Measurements from ENCODE around the gene NT5C1B.

NT5C1B gene

DNA sequence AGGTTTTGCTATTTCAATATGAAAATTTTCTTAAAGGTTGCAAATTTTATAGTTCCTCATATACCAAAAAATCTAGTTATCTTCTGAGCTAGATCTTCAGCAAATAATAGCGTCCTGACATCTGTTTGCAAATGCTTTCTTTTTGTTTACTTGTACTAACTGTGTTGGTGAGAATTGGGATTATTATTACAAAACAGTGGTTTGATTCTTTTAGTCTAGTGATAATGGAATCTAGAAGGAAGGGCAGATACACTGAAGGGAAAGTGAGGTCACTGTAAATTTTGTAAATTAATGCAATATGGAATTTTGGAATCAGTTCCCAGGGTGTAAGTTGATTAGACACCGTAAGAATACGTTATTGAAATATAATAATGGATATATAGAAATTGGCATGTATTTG lies 36.2 kb upstream of the NT5C1B start:
- TF ChIP-seq EZH2phosphoT487 (IDR thresholded peaks at IDR 0.05; ENCODE audit: low read length) = no peak
- TF ChIP-seq, protein P1, sequence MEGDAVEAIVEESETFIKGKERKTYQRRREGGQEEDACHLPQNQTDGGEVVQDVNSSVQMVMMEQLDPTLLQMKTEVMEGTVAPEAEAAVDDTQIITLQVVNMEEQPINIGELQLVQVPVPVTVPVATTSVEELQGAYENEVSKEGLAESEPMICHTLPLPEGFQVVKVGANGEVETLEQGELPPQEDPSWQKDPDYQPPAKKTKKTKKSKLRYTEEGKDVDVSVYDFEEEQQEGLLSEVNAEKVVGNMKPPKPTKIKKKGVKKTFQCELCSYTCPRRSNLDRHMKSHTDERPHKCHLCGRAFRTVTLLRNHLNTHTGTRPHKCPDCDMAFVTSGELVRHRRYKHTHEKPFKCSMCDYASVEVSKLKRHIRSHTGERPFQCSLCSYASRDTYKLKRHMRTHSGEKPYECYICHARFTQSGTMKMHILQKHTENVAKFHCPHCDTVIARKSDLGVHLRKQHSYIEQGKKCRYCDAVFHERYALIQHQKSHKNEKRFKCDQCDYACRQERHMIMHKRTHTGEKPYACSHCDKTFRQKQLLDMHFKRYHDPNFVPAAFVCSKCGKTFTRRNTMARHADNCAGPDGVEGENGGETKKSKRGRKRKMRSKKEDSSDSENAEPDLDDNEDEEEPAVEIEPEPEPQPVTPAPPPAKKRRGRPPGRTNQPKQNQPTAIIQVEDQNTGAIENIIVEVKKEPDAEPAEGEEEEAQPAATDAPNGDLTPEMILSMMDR (IDR thresholded peaks at IDR 0.05; ENCODE audit: low read length) = no peak
- no peak for TF ChIP-seq EZH2 (optimal IDR thresholded peaks at IDR 0.05; ENCODE audit: low read depth, low read length)
- H3K4me2 ChIP-seq (ENCODE audit: low read depth, low read length) = no peak overlapping the region
- H2AFZ ChIP-seq (ENCODE audit: low read length) = no peak overlapping the region
- DNase-seq = no peak
- no peaks in the 10 kb centered on the region for H3K27me3 ChIP-seq (replicated peaks; ENCODE audit: insufficient read depth, low read length)
- no peaks in the 10 kb centered on the region for H3K9me3 ChIP-seq (replicated peaks; ENCODE audit: insufficient read depth, low read length)
- no peaks in the 10 kb centered on the region for H3K9me2 ChIP-seq (replicated peaks; ENCODE audit: insufficient read depth, low read length)
- H3K36me3 ChIP-seq (replicated peaks; ENCODE audit: insufficient read depth, low read length) = no peaks in the 10 kb centered on the region
- no peaks in the 10 kb centered on the region for H4K20me1 ChIP-seq (ENCODE audit: insufficient read depth, low read length)
- H3K27ac ChIP-seq (ENCODE audit: low read length) = no peak overlapping the region
- H3K9ac ChIP-seq (ENCODE audit: low read length) = no peak overlapping the region
- no peaks in the 10 kb centered on the region for H3K4me1 ChIP-seq (ENCODE audit: low read length)
- H3K4me3 ChIP-seq (ENCODE audit: low read length) = no peak overlapping the region
- no peaks in the 10 kb centered on the region for H3K79me2 ChIP-seq (ENCODE audit: low read length)
- no peaks in the 10 kb centered on the region for H3F3A ChIP-seq (ENCODE audit: insufficient read depth, low read length)

DNA sequence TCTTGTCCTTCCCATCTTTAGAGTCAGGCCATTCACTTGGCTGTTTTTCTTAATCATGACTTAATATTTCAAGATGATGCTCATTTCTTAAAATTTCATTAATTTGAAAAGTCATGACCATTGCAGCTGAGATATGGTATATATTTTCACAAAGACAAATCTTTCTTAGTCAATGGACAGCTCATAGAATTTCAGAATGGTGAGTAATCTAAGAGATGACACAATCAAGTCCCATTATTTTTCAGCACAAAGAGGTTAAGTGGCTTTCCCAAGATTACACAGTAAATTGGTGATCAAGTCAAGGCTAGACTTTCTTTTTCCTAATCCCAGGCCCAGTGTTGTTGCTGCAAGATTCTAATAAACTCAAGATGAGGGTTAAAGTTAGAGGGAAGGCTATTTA lies 34.4 kb upstream of the NT5C1B start:
- H3K9ac ChIP-seq (ENCODE audit: low read length) = no peak overlapping the region
- no peak overlapping the region for H3K4me2 ChIP-seq (ENCODE audit: low read depth, low read length)
- H3K27ac ChIP-seq (ENCODE audit: low read length) = no peak overlapping the region
- no peak overlapping the region for H3K4me3 ChIP-seq (ENCODE audit: low read length)
- H3K36me3 ChIP-seq (replicated peaks; ENCODE audit: insufficient read depth, low read length) = no peaks in the 10 kb centered on the region
- no peaks in the 10 kb centered on the region for H3F3A ChIP-seq (ENCODE audit: insufficient read depth, low read length)
- no peaks in the 10 kb centered on the region for H4K20me1 ChIP-seq (ENCODE audit: insufficient read depth, low read length)
- no peaks in the 10 kb centered on the region for H3K9me3 ChIP-seq (replicated peaks; ENCODE audit: insufficient read depth, low read length)
- no peaks in the 10 kb centered on the region for H3K9me2 ChIP-seq (replicated peaks; ENCODE audit: insufficient read depth, low read length)
- TF ChIP-seq, protein P1 (IDR thresholded peaks at IDR 0.05; ENCODE audit: low read length) = no peak
- TF ChIP-seq EZH2 (optimal IDR thresholded peaks at IDR 0.05; ENCODE audit: low read depth, low read length) (no peak), EZH2phosphoT487 (IDR thresholded peaks at IDR 0.05; ENCODE audit: low read length) (no peak)
- no peaks in the 10 kb centered on the region for H3K79me2 ChIP-seq (ENCODE audit: low read length)
- no peak for DNase-seq
- H2AFZ ChIP-seq (ENCODE audit: low read length) = no peak overlapping the region
- H3K4me1 ChIP-seq (ENCODE audit: low read length) = no peaks in the 10 kb centered on the region
- H3K27me3 ChIP-seq (replicated peaks; ENCODE audit: insufficient read depth, low read length) = no peaks in the 10 kb centered on the region

DNA sequence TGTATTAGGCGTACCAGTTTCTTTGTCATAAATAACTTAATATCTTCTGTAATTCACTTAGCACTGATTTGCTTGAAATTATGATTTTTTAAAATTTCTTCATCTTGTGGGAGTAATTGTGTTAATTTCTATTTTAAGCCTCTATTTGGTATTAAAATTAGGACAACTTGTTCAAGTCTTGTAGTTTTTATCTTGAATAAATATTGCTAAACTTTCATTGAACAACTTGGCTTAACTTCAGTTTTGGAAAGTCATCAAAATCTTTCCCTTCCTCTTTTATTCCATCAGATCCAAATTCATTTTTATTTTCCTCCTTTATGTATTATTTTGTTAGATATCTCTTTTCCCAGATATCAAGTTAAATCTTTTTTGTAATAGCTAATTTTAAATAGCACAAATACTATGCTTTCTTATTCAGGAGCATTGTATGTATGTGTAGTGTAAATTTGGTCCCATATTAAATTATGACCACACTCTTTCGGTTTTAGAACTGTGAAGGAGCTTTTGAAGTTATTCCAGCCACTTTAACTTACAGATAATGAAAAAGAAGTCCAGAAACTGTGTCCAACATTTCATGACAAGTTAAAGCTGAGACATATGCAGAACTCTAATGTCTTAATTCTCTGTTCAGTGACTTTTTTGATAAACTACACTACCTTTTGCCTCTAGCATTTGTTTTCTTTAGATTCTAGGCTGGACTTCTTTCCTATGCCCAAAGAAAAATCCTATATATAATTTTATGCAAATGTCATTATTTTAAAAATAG lies 31.7 kb upstream of the NT5C1B start:
- Histone ChIP-seq H3K79me2 (ENCODE audit: low read length) (no peaks in the 10 kb centered on the region), H3K9ac (ENCODE audit: low read length) (no peak overlapping the region), H3K4me1 (ENCODE audit: low read length) (no peaks in the 10 kb centered on the region), H3K4me3 (ENCODE audit: low read length) (no peak overlapping the region), H3K4me2 (ENCODE audit: low read depth, low read length) (no peak overlapping the region), H3K27me3 (replicated peaks; ENCODE audit: insufficient read depth, low read length) (no peaks in the 10 kb centered on the region), H3K36me3 (replicated peaks; ENCODE audit: insufficient read depth, low read length) (no peaks in the 10 kb centered on the region), H2AFZ (ENCODE audit: low read length) (no peak overlapping the region), H3K9me2 (replicated peaks; ENCODE audit: insufficient read depth, low read length) (no peaks in the 10 kb centered on the region), H3F3A (ENCODE audit: insufficient read depth, low read length) (no peaks in the 10 kb centered on the region), H4K20me1 (ENCODE audit: insufficient read depth, low read length) (no peaks in the 10 kb centered on the region), H3K27ac (ENCODE audit: low read length) (no peak overlapping the region), H3K9me3 (replicated peaks; ENCODE audit: insufficient read depth, low read length) (no peaks in the 10 kb centered on the region)
- TF ChIP-seq EZH2 (optimal IDR thresholded peaks at IDR 0.05; ENCODE audit: low read depth, low read length) (no peak), EZH2phosphoT487 (IDR thresholded peaks at IDR 0.05; ENCODE audit: low read length) (no peak)
- TF ChIP-seq, protein P1 (IDR thresholded peaks at IDR 0.05; ENCODE audit: low read length) = no peak
- no peak for DNase-seq
